Stomach smooth muscle (tissue), 2 donors: ENCODE measurements around the gene BSPRY.

ENCODE experiments used
- H3K27ac ChIP-seq: one replicate; pipeline ENCODE4 v1.7.0; 2013; ENCODE audit warnings: mild to moderate bottlenecking, low read length, inconsistent platforms
- H3K27me3 ChIP-seq, 2 donors: one replicate each; pipeline ENCODE4 v1.7.0; 2013; ENCODE audit warnings: low read length in 2 of 2; ENCODE audit not compliant: insufficient read depth in 2 of 2, control insufficient read depth in 1 of 2
- H3K36me3 ChIP-seq, 2 donors: one replicate each; pipeline ENCODE4 v1.7.0; 2013; ENCODE audit warnings: low read length in 2 of 2; ENCODE audit not compliant: control insufficient read depth in 2 of 2, insufficient read depth in 2 of 2
- H3K4me1 ChIP-seq: one replicate; pipeline ENCODE4 v1.7.0; 2013; ENCODE audit warnings: low read length; ENCODE audit not compliant: control insufficient read depth, insufficient read depth
- H3K4me3 ChIP-seq, 2 donors: one replicate each; pipeline ENCODE4 v1.7.0; 2013; ENCODE audit warnings: low read length in 2 of 2
- H3K9ac ChIP-seq, 2 donors: one replicate each; pipeline ENCODE4 v1.7.0; 2013; ENCODE audit warnings: low read length in 2 of 2, mild to moderate bottlenecking in 1 of 2
- H3K9me3 ChIP-seq, 2 donors: one replicate each; pipeline ENCODE4 v1.7.0; 2013; ENCODE audit warnings: low read length in 2 of 2; ENCODE audit not compliant: control insufficient read depth in 2 of 2
- donor health status: healthy.
- donor health status: Pancreatic carcinoma.

BSPRY gene

GRCh38 chr9:113349445-113350094, at the start of gene BSPRY:
TSS of gene BSPRY (plus strand) at chr9:113349541. CDS start at chr9:113349580, 39 bp downstream.
- peaks cover 0 to 14% of the 10 kb centered on the region in 2 donors for H3K27me3 ChIP-seq
- peak within 1 kb of the TSS; percentile 18 to 71 for H3K9ac ChIP-seq
- no peak within 1 kb of the TSS for H3K27ac ChIP-seq
- peaks cover 11% of the 10 kb centered on the region for H3K4me1 ChIP-seq
- no peaks in the 10 kb centered on the region for H3K36me3 ChIP-seq
- peak within 1 kb of the TSS; percentile 68 to 72 for H3K4me3 ChIP-seq
- no peaks in the 10 kb centered on the region for H3K9me3 ChIP-seq

GRCh38 chr9:113299800-113300292, 49.5 kb upstream of the BSPRY start:
- H3K9me3 ChIP-seq: no peaks in the 10 kb centered on the region
- no peak overlapping the region for H3K4me3 ChIP-seq
- H3K36me3 ChIP-seq: no peaks in the 10 kb centered on the region
- H3K27ac ChIP-seq: no peak overlapping the region
- peaks cover 0 to 2% of the 10 kb centered on the region in 2 donors for H3K27me3 ChIP-seq
- no peak overlapping the region for H3K9ac ChIP-seq
- H3K4me1 ChIP-seq: no peaks in the 10 kb centered on the region

- H3K27ac ChIP-seq: no peak overlapping the region
- peaks cover 0 to 2% of the 10 kb centered on the region in 2 donors for H3K27me3 ChIP-seq
- H3K4me3 ChIP-seq: no peak overlapping the region
Observed at GRCh38 chr9:113301548-113301947, 47.8 kb upstream of the BSPRY start.

GRCh38 chr9:113302792-113303418, 46.4 kb upstream of the BSPRY start, which contains the start of gene RNF183:
TSS of gene RNF183 (minus strand) at chr9:113303376. CDS start at chr9:113298184, 5,192 bp downstream.
- Histone ChIP-seq H3K4me1 (no peaks in the 10 kb centered on the region), H3K9me3 (no peaks in the 10 kb centered on the region), H3K27ac (no peak within 1 kb of the TSS), H3K36me3 (no peaks in the 10 kb centered on the region), H3K27me3 (peaks cover 0 to 2% of the 10 kb centered on the region in 2 donors), H3K9ac (no peak within 1 kb of the TSS), H3K4me3 (no peak within 1 kb of the TSS)

More at GRCh38 chr9:113301548-113301947, 47.8 kb upstream of the BSPRY start:
- no peak overlapping the region for H3K9ac ChIP-seq
- no peaks in the 10 kb centered on the region for H3K9me3 ChIP-seq
- no peaks in the 10 kb centered on the region for H3K36me3 ChIP-seq
- H3K4me1 ChIP-seq: no peaks in the 10 kb centered on the region

GRCh38 chr9:113306566-113306965, 42.8 kb upstream of the BSPRY start:
- Histone ChIP-seq H3K36me3 (no peaks in the 10 kb centered on the region), H3K9ac (no peak overlapping the region), H3K9me3 (no peaks in the 10 kb centered on the region), H3K4me1 (no peaks in the 10 kb centered on the region), H3K27me3 (peaks cover 0 to 2% of the 10 kb centered on the region in 2 donors), H3K4me3 (no peak overlapping the region), H3K27ac (no peak overlapping the region)

GRCh38 chr9:113307396-113307975, 41.9 kb upstream of the BSPRY start:
- no peak overlapping the region for H3K4me3 ChIP-seq
- H3K9ac ChIP-seq: no peak overlapping the region
- no peak overlapping the region for H3K27ac ChIP-seq
- no peaks in the 10 kb centered on the region for H3K4me1 ChIP-seq
- no peaks in the 10 kb centered on the region for H3K36me3 ChIP-seq
- peaks cover 0 to 2% of the 10 kb centered on the region in 2 donors for H3K27me3 ChIP-seq
- H3K9me3 ChIP-seq: no peaks in the 10 kb centered on the region

GRCh38 chr9:113309204-113309813, 40.0 kb upstream of the BSPRY start:
- Histone ChIP-seq H3K9ac (no peak overlapping the region), H3K27ac (no peak overlapping the region), H3K4me3 (no peak overlapping the region), H3K9me3 (no peaks in the 10 kb centered on the region), H3K4me1 (no peaks in the 10 kb centered on the region), H3K27me3 (no peaks in the 10 kb centered on the region), H3K36me3 (no peaks in the 10 kb centered on the region)

GRCh38 chr9:113310538-113310937, 38.8 kb upstream of the BSPRY start:
- no peaks in the 10 kb centered on the region for H3K4me1 ChIP-seq
- H3K9ac ChIP-seq: no peak overlapping the region
- H3K9me3 ChIP-seq: no peaks in the 10 kb centered on the region
- no peak overlapping the region for H3K4me3 ChIP-seq
- H3K27me3 ChIP-seq: no peaks in the 10 kb centered on the region
- H3K36me3 ChIP-seq: no peaks in the 10 kb centered on the region
- H3K27ac ChIP-seq: no peak overlapping the region

- peaks cover 0 to 5% of the 10 kb centered on the region in 2 donors for H3K36me3 ChIP-seq
- H3K9ac ChIP-seq: no peak overlapping the region
- H3K9me3 ChIP-seq: no peaks in the 10 kb centered on the region
- no peak overlapping the region for H3K4me3 ChIP-seq
- no peak overlapping the region for H3K27ac ChIP-seq
- no peaks in the 10 kb centered on the region for H3K27me3 ChIP-seq
- H3K4me1 ChIP-seq: no peaks in the 10 kb centered on the region
Observed at GRCh38 chr9:113311961-113312360, 37.4 kb upstream of the BSPRY start.

GRCh38 chr9:113313261-113313660, 36.1 kb upstream of the BSPRY start:
- Histone ChIP-seq H3K4me3 (no peak overlapping the region), H3K4me1 (no peaks in the 10 kb centered on the region), H3K27ac (no peak overlapping the region), H3K9me3 (no peaks in the 10 kb centered on the region), H3K27me3 (no peaks in the 10 kb centered on the region), H3K9ac (no peak overlapping the region), H3K36me3 (peaks cover 1 to 11% of the 10 kb centered on the region in 2 donors)
